PC-9 (cell line): ENCODE measurements around the gene TNFRSF4.

Experiments used
- CTCF ChIP-seq: fragments of 200-600 bp; sonication (generic); conservative IDR thresholded peaks from 2 replicates; pipeline ENCODE4 v1.6.1; 2017; ENCODE audit warnings: mixed run types, antibody characterized with exemption, mild to moderate bottlenecking, moderate library complexity
- EZH2 ChIP-seq: fragments of 200-600 bp; sonication (generic); IDR thresholded peaks from 2 replicates; pipeline ENCODE4 v1.8.0; 2017; ENCODE audit warnings: antibody characterized with exemption, low read depth

- TF ChIP-seq CTCF: no peak
- no peak for TF ChIP-seq EZH2
Measured at GRCh38 chr1:1255078-1255477, 41.1 kb upstream of the TNFRSF4 start.
